ENCODE data around the gene ASCC1.

ASCC1 gene

GRCh38 chr10:72186258-72186981 is 29.7 kb downstream of the ASCC1 start:
- peak overlapping the region; percentile 75; the same call in 1 of the 2 replicates for H3K27ac ChIP-seq
- no peak for TF ChIP-seq ZFX (IDR thresholded peaks at IDR 0.05)
- TF ChIP-seq CTCF (conservative IDR thresholded peaks at IDR 0.05): no peak

GRCh38 chr10:72184156-72184555 is 31.9 kb downstream of the ASCC1 start:
- no peak overlapping the region for H3K27ac ChIP-seq

GRCh38 chr10:72177454-72177853 is 38.6 kb downstream of the ASCC1 start:
- no peak for TF ChIP-seq ZFX (IDR thresholded peaks at IDR 0.05)
- TF ChIP-seq CTCF (conservative IDR thresholded peaks at IDR 0.05): no peak
- H3K27ac ChIP-seq: no peak overlapping the region

More at GRCh38 chr10:72184156-72184555, 31.9 kb downstream of the ASCC1 start:
- TF ChIP-seq CTCF (conservative IDR thresholded peaks at IDR 0.05): no peak
- TF ChIP-seq ZFX (IDR thresholded peaks at IDR 0.05): no peak

GRCh38 chr10:72176701-72177100 is 39.4 kb downstream of the ASCC1 start:
- H3K27ac ChIP-seq: no peak overlapping the region
- no peak for TF ChIP-seq ZFX (IDR thresholded peaks at IDR 0.05)
- no peak for TF ChIP-seq CTCF (conservative IDR thresholded peaks at IDR 0.05)

- TF ChIP-seq ZFX (IDR thresholded peaks at IDR 0.05) (no peak), CTCF (conservative IDR thresholded peaks at IDR 0.05) (no peak)
- H3K27ac ChIP-seq: no peak overlapping the region
Measured at GRCh38 chr10:72175149-72175548, 40.9 kb downstream of the ASCC1 start.

- no peak overlapping the region for H3K27ac ChIP-seq
- TF ChIP-seq CTCF (conservative IDR thresholded peaks at IDR 0.05): no peak
- no peak for TF ChIP-seq ZFX (IDR thresholded peaks at IDR 0.05)
Measured at GRCh38 chr10:72174297-72174662, 41.8 kb downstream of the ASCC1 start.

- no peak for TF ChIP-seq CTCF (conservative IDR thresholded peaks at IDR 0.05)
- no peak for TF ChIP-seq ZFX (IDR thresholded peaks at IDR 0.05)
- no peak overlapping the region for H3K27ac ChIP-seq
Measured at GRCh38 chr10:72173619-72174296, 42.3 kb downstream of the ASCC1 start.
